ENCODE results near the gene ZGLP1. TPM values are rescaled to one million over a fixed set of nuclear protein-coding genes. Genes with fewer than 3 reads are reported as not detected.
A peak's percentile ranks its signal among the peaks of the same experiment; 100 is the strongest.

The ZGLP1 gene
- total RNA-seq, 2 donors from 2014 or later, result 5.3 TPM; not detected in 1

- DNase-seq (ENCODE audit: low spot score), result no peak
- Histone ChIP-seq H3K4me1 (ENCODE audit: control insufficient read depth in 1 of 2, low read depth in 2 of 2) (peaks cover 4 to 10% of the 10 kb centered on the region in 2 donors), H3K27ac (no peak overlapping the region), H3K4me3 (no peak overlapping the region), H3K36me3 (peaks cover 42% of the 10 kb centered on the region), H3K9me3 (no peaks in the 10 kb centered on the region), H3K27me3 (replicated peaks; ENCODE audit: insufficient read depth) (no peaks in the 10 kb centered on the region)
- TF ChIP-seq, protein P1, sequence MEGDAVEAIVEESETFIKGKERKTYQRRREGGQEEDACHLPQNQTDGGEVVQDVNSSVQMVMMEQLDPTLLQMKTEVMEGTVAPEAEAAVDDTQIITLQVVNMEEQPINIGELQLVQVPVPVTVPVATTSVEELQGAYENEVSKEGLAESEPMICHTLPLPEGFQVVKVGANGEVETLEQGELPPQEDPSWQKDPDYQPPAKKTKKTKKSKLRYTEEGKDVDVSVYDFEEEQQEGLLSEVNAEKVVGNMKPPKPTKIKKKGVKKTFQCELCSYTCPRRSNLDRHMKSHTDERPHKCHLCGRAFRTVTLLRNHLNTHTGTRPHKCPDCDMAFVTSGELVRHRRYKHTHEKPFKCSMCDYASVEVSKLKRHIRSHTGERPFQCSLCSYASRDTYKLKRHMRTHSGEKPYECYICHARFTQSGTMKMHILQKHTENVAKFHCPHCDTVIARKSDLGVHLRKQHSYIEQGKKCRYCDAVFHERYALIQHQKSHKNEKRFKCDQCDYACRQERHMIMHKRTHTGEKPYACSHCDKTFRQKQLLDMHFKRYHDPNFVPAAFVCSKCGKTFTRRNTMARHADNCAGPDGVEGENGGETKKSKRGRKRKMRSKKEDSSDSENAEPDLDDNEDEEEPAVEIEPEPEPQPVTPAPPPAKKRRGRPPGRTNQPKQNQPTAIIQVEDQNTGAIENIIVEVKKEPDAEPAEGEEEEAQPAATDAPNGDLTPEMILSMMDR (IDR thresholded peaks at IDR 0.05), result no peak
- no peak for ATAC-seq (ENCODE audit: insufficient number of reproducible peaks, low FRiP score, low read depth)
Observed at GRCh38 chr19:10317857-10318462, 8.3 kb upstream of the ZGLP1 start.

DNA sequence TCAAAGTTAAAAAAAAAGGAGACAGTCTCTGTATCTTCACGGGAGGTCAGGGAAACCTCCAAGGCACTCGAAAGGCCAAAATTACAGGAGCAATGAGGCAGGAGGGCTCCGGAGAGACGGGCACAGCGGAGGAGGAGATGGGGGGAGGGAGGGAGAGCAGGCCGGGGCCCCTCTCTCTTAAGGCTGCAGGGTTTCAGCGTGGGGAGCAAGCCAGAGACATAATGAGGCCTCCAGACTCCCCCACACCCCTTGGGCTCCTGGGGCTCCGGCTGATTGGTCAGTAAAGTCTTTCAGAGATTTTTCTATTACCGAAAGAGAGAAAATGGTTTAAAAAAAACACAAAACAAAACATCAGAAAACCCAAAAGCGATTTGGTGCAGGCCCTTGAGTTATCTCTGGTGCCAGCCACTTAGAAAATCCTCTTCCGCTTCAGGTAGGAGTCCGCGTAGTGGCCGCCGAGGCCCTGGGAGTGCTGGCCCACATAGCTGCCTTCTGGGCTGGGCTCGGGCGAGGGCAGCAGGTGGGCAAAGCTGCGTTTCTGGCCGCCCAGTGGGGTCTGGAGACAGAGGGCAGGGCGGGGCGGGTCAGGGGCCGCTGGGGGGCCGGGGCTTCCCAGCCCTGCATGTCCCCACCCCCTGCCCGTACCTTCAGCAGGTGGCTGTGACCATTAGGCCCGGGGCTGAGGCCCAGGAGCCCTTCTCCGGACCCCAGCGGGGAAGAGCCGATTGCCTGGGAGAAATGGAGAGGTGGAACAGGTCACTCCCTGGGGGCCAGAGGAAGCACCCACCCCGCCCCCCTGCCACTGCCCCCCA lies 7.6 kb upstream of the ZGLP1 start:
- peaks cover 35% of the 10 kb centered on the region for H3K36me3 ChIP-seq
- H3K9me3 ChIP-seq, result no peaks in the 10 kb centered on the region
- H3K4me1 ChIP-seq (ENCODE audit: control insufficient read depth in 1 of 2, low read depth in 2 of 2), result peaks cover 4 to 10% of the 10 kb centered on the region in 2 donors
- H3K4me3 ChIP-seq, result no peak overlapping the region
- H3K27ac ChIP-seq, result no peak overlapping the region
- ATAC-seq (ENCODE audit: insufficient number of reproducible peaks, low FRiP score, low read depth), result no peak
- TF ChIP-seq, protein P1 (IDR thresholded peaks at IDR 0.05), result no peak
- DNase-seq (ENCODE audit: low spot score), result no peak
- no peaks in the 10 kb centered on the region for H3K27me3 ChIP-seq (replicated peaks; ENCODE audit: insufficient read depth)

DNA sequence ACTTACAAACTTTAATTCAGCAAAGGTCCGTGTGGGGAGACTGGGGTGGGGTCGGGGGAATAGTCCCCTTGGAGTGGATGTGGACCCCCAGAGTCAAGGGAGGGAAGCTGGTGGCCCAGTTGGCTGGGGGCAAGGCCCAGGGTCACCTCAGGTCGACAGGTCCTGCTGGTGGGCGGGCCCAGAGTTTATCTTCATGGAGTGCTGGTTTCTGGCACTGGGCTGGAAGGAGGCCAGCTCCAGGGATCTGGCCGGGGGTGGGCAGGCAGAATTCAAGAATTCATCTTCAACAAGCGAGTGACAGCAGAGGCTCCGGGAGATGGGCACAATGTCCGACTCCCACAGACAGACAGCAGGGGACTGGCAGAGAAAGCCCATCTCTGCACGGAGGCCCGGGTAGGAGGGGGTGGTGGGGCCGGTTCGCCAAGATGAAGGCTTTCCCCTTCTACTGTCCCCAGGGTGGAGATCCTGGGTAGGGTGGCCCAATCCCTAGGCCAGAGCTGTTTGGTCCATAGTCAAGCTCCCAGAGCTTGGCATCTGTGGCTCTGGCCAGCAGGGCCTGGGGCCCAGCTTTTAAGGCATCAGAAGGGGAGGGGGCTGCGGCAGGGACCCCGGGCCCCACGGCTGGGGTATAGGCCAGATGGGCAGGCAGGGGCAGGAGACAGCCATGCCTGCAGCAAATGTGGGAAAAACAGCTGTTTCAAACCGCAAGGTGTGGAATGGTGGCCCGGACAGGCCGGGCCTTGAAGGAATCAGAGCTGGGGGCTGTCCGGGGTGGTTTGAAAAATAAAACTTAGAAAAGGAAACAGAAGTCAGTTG lies 6.8 kb upstream of the ZGLP1 start:
- DNase-seq (ENCODE audit: low spot score) (no peak), ATAC-seq (ENCODE audit: insufficient number of reproducible peaks, low FRiP score, low read depth) (no peak)
- TF ChIP-seq, protein P1 (IDR thresholded peaks at IDR 0.05), result no peak
- peak overlapping the region in 1 of 2 donors; percentile 17 for H3K27ac ChIP-seq
- peaks cover 28% of the 10 kb centered on the region for H3K36me3 ChIP-seq
- H3K4me3 ChIP-seq, result peak overlapping the region; percentile 96
- H3K27me3 ChIP-seq (replicated peaks; ENCODE audit: insufficient read depth), result no peaks in the 10 kb centered on the region
- peaks cover 4 to 10% of the 10 kb centered on the region in 2 donors for H3K4me1 ChIP-seq (ENCODE audit: control insufficient read depth in 1 of 2, low read depth in 2 of 2)
- H3K9me3 ChIP-seq, result no peaks in the 10 kb centered on the region

DNA sequence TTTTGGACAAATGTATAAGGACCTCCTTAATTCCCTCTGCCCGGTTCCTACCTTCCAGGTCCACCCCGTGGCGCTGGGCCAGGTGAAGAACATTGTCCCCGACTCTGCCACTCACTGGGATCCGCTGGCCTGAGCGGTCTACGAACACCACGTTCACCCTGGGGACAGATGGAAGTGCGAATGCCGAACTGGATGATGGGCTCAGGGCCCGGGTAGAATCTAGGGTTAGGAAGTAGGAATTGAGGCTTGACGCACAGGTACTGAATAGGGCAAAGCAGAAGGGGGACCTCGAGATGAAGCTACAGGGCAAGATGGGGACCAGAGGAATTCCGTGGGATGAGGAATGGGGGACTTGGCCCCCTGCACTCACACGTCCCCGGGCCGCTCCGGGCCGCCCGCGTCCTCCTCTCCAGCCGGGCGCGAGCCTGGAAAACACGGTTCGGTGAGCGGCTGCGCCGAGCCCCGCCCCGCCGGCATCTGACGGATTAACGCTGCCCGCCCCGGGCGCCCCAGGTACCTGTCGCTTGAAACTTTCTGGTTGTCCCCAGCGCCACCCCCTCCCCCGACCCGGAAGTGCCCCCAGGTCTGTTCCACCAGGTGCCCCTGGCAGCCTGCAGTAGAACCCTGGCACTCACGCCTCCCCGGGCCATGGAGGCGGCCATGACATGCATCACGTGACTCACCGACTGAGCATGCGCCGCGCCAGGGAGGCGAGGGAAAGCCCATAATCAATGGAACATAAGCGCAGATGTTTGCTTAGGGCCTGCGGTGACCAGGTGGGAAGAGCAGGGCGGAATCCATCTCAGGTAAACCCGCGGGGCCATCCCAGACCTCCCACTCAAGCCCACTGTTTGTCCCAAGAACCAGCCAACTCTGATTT lies 6.0 kb upstream of the ZGLP1 start, which contains the start of gene FDX2:
Gene FDX2, minus strand, starts transcription at position 681 of the 880 bp plus-strand sequence. Its CDS starts 19 bp downstream, at position 662.
- Histone ChIP-seq H3K27me3 (replicated peaks; ENCODE audit: insufficient read depth) (no peaks in the 10 kb centered on the region), H3K9me3 (no peaks in the 10 kb centered on the region), H3K4me3 (peak within 1 kb of the TSS; percentile 96), H3K4me1 (ENCODE audit: control insufficient read depth in 1 of 2, low read depth in 2 of 2) (peaks cover 4 to 10% of the 10 kb centered on the region in 2 donors), H3K27ac (peak within 1 kb of the TSS; percentile 17 to 33), H3K36me3 (peaks cover 23% of the 10 kb centered on the region)
- TF ChIP-seq, protein P1 (IDR thresholded peaks at IDR 0.05), result no peak
- peak; percentile 68 for ATAC-seq (ENCODE audit: insufficient number of reproducible peaks, low FRiP score, low read depth)
- peak; percentile 54 for DNase-seq (ENCODE audit: low spot score)

Data from thoracic aorta (tissue), 2 donors.